Inferior parietal cortex (tissue), 1 donor: Measurements from ENCODE around the gene CNTRL.
A peak's percentile ranks its signal among the peaks of the same experiment; 100 is the strongest.
"Not testable (repeated sequence)": the region's sequence is repeated elsewhere in the genome, so short reads cannot be mapped to it uniquely, and the experiment has no call there.

ENCODE experiments used
- DNase-seq: peaks from one replicate; pipeline ENCODE4 v3.0.0-alpha.2; 2016; ENCODE audit errors: extremely low spot score

CNTRL gene

DNA sequence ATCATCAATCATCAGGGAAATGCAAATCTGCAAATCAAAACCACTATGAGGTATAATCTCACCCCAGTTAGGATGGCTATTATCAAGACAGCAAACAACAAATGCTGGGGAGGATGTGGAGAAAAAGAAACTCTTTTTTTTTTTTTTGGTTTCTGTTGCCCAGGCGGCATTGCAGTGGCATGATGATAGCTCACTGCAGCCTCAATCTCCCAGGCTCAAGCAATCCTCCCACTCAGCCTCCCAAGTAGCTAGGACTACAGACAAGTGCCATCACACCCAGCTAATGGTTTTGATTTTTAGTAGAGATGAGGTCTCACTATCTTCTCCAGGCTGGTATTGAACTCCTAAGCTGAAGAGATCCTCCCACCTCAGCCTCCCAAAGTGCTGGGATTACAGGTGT, 5.4 kb upstream of the CNTRL start:
- DNase-seq: no peak

DNA sequence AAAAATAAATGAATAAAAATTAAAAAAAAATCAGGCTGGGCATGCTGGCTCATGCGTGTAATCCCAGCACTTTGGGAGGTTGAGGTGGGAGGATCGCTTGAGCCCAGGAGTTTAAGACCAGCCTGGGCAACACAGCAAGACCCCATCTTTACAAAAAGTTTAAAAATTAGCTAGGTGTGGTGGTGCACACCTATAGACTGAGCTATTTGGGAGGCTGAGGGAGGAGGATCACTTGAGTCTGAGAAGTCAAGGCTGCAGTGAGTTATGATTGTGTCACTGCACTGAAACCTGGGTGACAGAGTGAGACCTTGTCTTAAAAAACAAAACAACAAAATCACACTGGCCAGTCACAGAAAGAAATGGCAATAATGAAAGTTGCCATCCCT, 3.4 kb upstream of the CNTRL start:
- no peak for DNase-seq

DNA sequence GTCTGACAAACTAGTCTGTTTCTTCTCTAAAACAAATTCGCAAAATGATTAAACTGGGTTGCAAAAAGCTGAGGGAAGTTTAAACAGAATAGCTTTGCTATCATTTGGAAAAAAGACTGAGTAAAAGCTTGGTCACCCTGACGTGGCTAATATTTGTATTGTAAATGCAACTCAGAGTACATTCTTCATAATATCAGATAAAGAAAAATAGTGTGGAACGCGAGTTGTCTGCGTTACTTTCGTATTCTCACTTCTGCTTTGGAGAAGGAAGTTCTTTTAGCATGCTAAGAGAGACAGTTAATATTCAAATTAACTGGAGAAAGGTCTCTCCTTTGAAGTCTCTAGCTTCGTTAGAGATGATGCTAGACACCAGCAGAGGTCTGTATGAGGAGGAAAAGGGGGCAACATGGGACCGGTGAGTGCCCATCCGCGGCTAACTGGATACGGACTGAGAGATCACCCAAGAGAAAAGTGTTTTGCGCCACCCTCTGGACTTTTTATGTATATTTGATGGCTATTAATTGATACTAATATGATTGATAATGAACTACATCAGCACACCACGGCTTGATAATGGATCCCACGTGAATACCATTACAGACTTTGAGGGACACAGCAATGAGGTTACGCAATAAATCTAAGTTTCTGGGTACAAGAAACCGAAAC, 2.9 kb upstream of the CNTRL start:
- no peak for DNase-seq

DNA sequence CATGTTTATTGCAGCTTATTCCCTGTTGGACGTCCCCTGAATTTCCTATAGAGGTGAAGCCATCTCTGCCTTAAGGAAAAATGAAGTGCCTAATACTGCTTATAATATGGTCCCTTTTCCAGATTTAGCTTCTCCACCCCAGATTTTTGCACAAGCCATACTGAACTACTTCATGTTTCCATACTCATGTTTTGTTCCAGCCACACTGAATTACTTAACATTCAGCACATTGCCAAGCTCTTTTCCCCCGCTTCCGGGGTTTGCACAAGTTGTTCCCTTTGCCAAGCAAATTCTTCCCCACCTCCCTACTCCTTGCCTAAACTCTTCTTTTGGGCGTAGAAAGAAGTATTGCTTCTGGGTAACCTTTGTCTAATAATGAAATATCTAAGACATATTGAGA, 1.7 kb upstream of the CNTRL start:
- peak; percentile 35 for DNase-seq

DNA sequence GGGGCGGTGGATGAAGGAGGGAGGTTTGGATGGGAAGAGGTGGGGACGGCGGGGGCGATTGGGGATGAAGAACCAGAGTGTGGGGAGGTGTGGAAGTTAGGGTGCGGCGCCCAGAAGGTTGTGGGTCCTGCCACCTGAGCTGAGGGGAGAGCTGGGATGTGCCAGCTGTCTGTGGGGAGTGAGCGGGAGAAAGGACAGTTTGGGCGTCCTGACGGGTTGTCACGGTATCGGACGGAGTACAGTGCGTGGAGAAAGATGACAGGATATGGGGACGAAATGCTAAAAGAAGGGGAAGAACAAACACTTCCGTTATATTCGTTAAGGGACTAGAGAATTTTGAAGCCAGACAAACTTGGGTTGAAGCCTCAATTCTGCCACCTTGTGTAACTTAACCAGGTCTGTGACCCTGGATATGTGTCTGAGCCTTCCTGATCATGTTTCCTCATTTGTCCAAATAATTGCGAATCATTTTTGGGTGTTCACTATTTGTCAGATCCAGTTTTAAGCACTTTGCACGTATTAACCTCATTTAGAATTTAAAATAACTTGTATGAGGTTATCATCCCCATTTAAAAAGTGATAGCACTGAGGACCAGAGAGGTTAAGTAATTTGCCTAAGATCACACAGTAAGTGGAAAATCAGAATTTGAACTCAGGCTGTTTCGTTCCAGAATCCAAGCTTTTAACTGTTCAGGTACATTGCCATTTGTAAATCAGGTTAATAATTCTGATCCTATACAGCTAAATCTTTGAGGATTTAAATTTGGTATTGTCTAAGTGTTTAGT, 689 bp downstream of the CNTRL start:
- DNase-seq: peak; percentile 27

DNA sequence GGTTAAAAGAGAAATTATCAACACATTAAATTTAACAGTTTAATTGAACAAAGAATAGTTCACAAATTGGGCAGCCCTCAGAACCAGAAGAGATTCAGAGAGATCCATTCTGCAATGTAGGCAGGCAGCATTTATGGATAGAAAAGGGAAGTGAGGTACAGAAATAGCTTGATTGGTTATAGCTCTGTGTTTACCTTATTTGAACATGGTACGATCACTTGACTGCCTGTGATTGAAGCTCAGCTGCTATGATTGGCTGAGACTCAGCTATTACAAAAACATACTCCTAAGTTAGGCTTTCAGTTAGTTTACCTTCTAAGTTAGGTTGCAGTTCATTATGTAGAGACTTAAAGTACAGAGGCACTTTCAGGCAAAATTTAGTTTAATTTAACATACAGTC, 7.3 kb downstream of the CNTRL start:
- no peak for DNase-seq

DNA sequence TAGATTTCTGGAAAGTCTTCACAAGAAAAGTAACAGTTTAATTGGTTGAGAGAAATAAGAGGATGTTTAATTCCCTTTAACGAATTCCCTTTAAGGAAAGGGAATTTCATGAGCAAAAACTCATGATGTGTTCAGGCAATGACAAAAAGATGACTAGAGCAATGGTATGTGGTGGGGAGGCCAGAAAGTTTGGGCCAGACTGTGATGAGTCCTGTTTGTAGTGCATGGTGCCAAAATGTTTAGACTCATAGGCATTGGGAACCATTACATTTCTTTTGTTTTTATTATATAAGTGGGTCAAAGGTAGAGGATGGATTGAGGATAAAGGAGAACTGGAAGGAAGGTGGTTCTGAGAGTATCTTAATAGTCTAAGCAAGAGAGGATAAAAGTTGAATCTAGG, 10.9 kb downstream of the CNTRL start:
- DNase-seq: no peak

DNA sequence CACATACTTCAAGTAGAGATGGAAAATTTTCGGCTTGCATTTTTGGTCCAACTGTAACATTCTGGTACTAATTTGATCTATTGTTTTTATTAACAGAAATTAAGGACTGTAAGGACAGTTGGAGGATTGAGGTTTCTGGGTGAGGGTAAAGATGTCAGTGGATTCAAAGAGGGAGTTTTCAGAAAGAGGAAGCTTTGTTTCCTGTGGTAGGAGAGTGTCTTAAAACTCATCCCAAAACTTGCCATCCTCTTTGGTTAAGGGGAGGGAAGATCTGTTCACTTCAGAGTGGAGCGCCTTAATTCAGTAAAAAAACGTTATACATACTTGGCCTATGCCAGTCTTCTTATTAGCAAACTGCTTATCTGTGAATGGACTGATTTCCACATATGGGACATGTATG, 13.8 kb downstream of the CNTRL start:
- DNase-seq: no peak

DNA sequence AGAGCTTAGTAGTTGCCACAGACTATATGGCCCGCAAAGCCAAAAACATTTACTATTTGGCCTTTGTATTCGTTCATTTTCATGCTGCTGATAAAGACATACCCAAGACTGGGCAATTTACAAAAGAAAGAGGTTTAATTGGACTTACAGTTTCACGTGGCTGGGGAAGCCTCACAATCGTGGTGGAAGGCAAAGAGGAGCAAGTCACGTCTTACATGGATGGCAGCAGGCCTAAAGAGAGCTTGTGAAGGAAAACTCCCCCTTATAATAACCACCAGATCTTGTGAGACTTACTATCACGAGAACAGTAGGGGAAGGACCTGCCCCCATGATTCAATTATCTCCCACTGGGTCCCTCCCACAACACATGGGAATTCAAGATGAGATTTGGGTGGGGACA, 16.0 kb downstream of the CNTRL start:
- DNase-seq: not testable (repeated sequence)

DNA sequence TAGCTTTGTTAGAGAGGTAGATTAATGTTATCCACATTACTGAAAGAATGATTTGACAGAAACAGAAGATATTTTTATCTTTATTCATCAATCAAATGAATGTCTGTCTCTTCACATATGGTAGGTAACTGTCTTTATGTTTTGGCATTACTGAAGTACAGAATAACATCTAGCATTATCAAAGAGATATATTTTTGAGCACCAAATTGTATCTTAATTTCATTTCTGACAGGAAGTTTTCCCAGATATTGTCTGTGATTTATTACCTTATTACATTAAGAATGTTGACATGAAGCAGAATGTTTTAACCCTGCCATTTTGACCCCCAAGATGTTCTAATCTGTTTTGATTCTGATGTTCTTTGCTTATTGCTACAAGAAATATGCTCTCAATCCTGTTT, 20.3 kb downstream of the CNTRL start:
- DNase-seq: no peak

DNA sequence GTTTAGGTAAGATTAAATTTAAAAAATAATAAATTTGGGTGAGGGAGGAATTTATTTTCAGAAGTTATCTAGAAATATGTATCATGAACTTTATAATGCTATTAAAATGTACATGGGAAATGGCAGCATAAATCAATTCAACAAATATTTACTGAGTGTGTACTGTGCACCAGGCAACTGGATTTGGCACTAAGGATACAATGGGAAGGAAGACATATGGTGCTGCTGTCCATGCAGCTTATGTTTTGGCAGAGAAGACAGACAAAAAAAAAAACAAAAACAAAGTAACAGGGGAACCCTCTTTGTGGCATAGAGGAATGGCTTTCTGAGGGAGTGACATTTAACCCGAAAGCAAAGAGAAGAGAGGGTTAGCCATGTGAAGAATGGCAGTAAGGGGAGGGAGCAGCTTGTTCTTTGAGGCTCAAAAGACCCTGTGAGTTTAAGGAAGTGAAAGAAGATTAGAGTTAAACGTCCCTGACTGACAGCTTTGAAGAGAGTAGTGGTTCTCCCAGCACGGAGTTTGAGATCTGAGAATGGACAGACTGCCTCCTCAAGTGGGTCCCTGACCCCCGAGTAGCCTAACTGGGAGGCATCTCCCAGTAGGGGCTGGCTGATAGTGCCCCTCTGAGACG, 23.9 kb downstream of the CNTRL start:
- no peak for DNase-seq

DNA sequence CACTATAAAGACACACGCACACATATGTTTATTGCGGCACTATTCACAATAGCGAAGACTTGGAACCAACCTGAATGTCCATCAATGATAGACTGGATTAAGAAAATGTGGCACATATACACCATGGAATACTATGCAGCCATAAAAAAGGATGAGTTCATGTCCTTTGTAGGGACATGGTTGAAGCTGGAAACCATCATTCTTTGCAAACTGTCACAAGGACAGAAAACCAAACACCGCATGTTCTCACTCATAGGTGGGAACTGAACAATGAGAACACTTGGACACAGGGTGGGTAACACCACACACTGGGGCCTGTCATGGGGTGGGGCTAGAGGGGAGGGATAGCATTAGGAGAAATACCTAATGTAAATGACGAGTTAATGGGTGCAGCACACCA, 29.3 kb downstream of the CNTRL start:
- DNase-seq: not testable (repeated sequence)

DNA sequence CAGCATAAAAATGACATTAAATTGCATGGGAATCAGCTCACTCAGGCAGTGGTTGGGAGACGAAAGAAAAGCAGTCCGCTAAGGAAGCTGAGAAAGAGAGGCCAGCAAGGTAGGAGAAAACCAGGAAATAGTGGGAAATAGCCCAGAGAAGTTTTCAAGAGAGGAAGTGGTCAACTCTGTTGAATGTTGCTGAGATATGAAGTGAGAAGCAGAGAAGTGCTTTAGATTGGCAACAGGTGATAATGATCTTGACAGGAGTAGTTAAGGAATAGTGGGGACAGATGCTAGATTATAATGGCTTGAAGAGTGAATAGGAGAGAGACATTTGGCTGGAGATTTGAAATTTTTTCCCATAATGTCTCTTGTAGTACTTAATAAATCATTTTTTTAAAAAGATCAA, 30.8 kb downstream of the CNTRL start:
- DNase-seq: no peak

DNA sequence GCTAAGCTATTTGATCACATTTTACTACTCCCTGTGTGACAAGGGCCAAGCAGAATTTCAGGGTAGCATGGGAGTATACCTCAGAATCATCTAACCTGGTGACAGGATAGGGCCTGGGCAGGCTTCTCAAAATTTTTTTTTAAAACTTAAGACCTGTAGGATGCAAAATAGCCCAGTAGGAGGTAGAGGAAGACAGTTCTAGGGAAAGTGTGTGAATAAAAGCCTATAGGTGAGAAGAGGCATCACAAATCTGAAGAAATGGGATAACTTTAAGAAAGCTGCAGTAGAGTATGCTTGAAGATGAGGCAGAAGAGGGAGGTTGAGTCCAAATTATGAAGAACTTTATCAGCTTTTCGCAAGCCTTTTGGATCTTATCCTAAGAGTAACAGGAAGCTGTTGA, 32.3 kb downstream of the CNTRL start:
- DNase-seq: no peak

DNA sequence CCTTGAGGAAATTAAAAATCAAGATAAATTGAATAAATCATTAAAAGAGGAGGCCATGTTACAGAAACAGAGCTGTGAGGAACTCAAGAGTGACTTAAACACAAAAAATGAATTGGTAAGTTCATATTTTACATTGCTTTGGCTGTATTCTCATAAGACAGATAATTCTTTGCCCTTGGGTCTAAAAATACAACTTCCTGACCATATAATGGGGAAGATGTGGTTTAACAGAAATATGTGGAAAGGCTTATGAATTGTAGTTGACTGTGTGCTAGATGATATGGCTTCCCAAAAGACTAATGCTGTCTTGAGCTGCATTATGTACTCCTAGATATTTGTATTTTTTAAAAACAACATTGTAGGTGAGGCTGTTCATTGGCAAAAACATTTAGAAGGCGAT, 33.1 kb downstream of the CNTRL start:
- DNase-seq: no peak

DNA sequence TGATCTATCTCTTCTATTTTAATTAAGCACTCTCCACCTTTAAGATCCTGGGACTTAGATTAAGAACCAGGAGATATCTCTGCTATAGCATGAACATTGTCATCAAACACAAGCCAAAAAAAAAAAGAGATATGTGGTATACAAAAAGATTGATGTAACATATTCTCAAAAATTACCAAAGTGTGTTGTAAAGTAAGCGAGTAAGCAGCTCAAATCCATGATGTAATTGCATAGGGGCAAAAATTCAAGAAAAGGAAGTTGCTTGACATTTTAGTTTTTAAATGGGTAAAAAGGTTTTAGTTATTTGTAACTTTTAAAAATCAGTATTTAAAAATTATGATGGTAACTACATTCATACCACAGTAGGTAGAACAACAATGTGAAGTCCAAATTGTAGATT, 40.7 kb downstream of the CNTRL start:
- DNase-seq: no peak

DNA sequence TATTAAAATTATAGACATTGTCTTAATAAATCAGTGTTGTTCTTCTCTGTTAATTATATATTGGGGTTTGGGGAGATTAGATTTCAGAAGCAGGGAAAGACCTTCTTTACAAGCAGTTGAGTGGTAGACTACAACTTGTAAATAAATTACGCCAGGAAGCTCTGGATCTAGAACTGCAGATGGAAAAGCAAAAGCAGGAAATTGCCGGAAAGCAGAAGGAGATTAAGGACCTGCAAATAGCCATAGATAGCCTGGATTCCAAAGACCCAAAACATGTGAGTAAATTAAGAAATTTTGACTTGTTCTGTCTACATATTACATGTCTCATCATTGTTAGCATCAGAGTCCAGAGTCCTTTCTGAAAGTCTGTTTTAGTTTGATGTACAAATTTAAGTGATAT, 43.5 kb downstream of the CNTRL start:
- no peak for DNase-seq

DNA sequence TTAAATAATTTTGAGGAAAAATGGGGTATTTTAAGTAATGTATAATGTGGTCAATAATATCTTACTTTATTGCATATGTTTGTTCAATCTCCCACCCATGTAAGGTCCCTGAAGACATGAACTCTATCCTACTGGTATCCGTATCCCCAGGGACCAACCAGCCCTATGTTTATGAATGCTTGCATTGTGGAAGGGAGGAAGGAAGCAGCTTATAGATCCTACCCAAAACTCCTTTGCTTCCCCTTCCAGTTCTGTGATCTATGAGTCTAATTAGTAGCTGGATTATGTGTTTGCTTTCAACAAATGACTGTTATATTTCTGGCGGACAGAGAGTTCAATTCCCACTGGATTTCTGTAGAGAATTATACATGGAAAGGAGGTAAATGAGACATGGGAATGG, 45.6 kb downstream of the CNTRL start:
- no peak for DNase-seq

DNA sequence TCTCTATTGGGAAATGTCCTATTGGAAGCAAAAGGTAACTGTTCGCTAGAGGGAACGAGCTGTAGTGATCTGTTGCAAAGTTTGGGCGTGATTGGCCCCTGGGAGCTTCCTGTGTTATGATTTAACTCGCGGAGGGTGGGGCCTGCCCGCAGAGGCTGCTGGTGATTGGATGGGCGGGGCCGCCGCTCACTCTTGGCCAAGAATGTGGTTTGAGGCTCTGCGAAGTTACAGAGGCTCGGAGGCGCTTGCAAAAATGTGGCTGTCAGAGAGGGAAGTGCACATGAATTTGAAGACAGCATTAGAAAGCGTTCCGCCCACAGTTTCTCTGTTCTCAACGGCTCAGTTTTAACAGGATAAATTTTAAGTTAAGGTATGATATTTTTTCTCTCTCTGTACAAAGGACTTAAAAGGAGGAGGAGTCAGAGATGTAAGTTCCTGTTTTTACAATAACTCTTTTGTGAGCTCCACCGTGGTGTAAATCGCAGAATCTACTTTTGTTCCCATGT, 46.9 kb downstream of the CNTRL start:
- DNase-seq: peak; percentile 94

DNA sequence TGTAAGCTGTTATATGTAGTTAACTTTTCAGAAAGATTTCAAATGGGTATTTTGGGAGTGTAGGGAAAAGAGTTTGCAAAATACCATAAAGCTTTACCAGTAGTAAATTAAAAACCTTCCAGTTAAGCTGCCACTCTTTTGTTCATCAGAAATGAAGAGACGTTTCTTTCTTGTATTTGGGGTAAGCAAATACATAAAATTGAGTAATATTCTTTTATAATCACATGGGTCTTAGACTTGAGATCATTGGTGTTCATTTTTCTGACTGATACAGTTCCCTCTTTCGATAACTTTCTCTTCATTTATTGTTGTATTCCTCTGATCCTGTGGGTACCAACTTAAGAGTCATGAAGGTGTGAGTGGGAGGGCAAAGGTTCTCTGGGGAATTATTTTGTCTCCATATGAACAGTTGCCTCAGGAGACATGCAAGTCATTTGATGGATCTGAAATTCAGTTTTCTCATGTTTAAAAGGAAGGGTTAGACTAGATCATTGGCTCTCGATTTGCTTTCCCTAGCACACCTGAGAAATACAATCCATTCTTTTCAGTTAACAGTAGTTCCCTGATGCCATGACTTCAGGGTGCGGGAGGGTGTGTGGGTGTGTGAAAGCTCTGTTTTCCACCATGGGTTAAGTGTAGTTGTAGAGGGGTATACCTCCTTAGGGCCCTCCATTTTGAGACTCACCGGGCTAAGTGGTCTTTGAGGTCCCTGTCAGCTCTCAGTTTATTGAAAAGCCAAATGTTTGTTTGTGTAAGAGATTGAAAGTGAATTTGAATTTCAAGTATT, 47.7 kb downstream of the CNTRL start:
- DNase-seq: no peak

DNA sequence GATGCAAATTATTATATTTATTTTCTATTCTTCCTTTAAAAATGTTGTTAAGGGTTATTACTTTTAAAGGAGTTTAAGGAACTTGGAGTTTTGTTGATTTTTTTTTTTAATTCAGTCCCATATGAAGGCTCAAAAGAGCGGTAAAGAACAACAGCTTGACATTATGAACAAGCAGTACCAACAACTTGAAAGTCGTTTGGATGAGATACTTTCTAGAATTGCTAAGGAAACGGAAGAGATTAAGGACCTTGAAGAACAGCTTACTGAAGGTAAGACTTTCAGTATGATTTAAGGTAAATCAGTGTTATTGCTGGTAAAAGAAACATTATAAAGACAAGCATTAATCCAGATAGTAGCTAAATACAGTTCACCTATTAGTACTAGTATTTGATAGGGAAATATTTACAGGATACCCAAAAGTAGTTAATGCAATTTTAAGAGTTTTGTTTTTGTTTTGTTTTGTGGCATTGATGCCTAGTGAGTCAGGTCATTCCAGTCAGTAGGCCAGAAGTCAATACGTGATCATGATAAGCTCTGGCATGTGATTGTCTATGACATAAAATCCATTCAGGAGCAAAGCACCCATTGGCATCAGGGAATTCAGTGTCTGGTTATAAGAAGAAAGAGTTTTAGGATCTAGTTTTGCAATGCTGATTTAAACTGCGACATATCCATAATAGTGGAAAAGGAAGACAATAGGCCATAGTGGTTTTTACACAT, 49.2 kb downstream of the CNTRL start:
- no peak for DNase-seq

DNA sequence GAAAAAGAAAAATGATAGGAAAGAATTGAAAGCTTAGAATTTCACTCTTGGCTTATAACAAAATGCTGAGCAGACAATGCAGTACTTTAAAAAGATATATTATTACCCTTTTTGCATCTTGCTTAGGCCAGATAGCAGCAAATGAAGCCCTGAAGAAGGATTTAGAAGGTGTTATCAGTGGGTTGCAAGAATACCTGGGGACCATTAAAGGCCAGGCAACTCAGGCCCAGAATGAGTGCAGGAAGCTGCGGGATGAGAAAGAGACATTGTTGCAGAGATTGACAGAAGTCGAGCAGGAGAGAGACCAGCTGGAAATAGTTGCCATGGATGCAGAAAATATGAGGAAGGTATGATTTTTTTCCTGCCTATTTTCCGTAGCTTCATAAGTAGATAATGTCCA, 50.8 kb downstream of the CNTRL start:
- no peak for DNase-seq
